Measurements from ENCODE around the gene C1GALT1. TPM values are rescaled to one million over a fixed set of nuclear protein-coding genes. Genes with fewer than 3 reads are reported as not detected.
"Not testable (repeated sequence)": the region's sequence is repeated elsewhere in the genome, so short reads cannot be mapped to it uniquely, and the experiment has no call there.

Gene C1GALT1
- total RNA-seq, 1 donor from 2014 or later = 63.4 TPM

DNA sequence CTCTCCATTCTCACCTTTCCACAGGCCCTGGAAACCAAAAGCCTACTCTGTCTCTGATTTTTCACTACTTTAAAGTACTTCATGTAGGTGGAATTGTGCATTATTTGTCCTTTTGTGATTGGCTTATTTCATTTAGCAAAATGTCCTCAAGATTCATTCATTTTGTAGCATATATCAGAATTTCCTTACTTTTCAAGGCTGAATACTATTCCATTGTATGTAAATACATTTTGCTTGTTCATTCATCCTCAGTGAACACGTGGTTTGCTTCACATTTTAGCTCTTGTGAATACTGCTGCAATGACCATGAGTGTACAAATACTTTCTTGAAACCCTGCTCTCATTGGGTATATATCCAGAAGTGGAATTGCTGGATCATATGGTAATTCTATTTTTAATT, 8.8 kb downstream of the C1GALT1 start:
- Mint-ChIP-seq H3K4me3 (ENCODE audit: low read depth) (no peak overlapping the region), H3K36me3 (ENCODE audit: insufficient read depth) (peaks cover 44% of the 10 kb centered on the region), H3K9me3 (ENCODE audit: low read depth) (peaks cover 31% of the 10 kb centered on the region), H3K27ac (no peak overlapping the region), H3K27me3 (no peaks in the 10 kb centered on the region), H3K4me1 (ENCODE audit: low read depth) (peaks cover 17% of the 10 kb centered on the region)
- DNase-seq (ENCODE audit: low spot score, unreplicated experiment) = no peak
- TF ChIP-seq, protein P1, sequence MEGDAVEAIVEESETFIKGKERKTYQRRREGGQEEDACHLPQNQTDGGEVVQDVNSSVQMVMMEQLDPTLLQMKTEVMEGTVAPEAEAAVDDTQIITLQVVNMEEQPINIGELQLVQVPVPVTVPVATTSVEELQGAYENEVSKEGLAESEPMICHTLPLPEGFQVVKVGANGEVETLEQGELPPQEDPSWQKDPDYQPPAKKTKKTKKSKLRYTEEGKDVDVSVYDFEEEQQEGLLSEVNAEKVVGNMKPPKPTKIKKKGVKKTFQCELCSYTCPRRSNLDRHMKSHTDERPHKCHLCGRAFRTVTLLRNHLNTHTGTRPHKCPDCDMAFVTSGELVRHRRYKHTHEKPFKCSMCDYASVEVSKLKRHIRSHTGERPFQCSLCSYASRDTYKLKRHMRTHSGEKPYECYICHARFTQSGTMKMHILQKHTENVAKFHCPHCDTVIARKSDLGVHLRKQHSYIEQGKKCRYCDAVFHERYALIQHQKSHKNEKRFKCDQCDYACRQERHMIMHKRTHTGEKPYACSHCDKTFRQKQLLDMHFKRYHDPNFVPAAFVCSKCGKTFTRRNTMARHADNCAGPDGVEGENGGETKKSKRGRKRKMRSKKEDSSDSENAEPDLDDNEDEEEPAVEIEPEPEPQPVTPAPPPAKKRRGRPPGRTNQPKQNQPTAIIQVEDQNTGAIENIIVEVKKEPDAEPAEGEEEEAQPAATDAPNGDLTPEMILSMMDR (IDR thresholded peaks at IDR 0.05; ENCODE audit: unreplicated experiment) = no peak

DNA sequence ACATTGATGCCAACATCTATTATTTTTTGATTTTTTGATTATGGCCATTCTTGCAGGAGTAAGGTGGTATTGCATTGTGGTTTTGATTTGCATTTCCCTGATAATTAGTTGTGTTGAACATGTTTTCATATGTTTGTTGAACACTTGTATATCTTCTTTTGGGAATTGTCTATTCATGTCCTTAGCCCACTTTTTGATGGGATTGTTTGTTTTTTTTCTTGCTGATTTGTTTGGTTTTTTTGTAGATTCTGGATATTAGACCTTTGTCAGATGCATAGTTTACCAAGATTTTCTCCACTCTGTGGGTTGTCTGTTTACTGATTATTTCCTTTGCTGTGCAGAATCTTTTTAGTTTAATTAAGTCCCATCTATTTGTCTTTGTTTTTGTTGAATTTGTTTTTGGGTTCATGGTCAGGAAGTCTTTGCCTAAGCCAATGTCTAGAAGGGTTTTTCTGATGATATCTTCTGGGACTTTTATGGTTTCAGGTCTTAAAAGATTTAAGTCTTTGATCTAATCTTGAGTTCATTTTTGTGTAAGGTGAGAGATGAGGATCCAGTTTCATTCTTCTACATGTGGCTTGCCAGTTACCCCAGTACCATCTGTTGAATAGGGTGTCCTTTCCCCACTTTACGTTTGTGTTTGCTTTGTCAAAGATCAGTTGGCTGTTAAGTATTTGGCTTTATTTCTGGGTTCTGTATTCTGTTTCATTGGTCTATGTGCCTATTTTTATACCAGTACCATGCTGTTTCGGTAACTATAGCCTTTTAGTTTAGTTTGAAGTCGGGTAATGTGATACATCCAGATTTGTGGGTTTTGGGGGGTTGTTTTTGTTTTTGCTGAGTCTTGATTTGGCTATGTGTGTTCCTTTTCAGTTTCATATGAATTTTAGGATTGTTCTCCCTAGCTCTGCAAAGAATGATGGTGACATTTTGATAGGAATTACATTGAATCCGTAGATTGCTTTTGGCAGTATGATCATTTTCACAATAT, 10.7 kb downstream of the C1GALT1 start:
- not testable (repeated sequence) for H3K27me3 Mint-ChIP-seq; H3K27ac Mint-ChIP-seq; DNase-seq (ENCODE audit: low spot score, unreplicated experiment); H3K4me3 Mint-ChIP-seq (ENCODE audit: low read depth)
- peaks cover 16% of the 10 kb centered on the region for H3K4me1 Mint-ChIP-seq (ENCODE audit: low read depth)
- H3K36me3 Mint-ChIP-seq (ENCODE audit: insufficient read depth) = peaks cover 58% of the 10 kb centered on the region
- H3K9me3 Mint-ChIP-seq (ENCODE audit: low read depth) = peaks cover 35% of the 10 kb centered on the region

DNA sequence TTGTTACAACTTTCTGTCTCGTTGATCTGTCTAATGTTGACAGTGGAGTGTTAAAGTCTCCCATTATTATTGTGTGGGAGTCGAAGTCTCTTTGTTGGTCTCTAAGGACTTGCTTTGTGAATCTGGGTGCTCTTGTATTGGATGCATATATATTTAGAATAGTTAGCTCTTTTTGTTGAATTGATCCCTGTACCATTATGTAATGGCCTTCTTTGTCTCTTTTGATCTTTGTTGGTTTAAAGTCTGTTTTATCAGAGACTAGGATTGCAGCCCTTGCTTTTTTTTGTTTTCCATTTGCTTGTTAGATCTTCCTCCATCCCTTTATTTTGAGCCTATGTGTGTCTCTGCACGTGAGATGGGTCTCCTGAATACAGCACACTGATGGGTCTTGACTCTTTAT, 17.2 kb downstream of the C1GALT1 start:
- peaks cover 19% of the 10 kb centered on the region for H3K4me1 Mint-ChIP-seq (ENCODE audit: low read depth)
- H3K27ac Mint-ChIP-seq = peak overlapping the region; percentile 29
- H3K4me3 Mint-ChIP-seq (ENCODE audit: low read depth); H3K27me3 Mint-ChIP-seq; DNase-seq (ENCODE audit: low spot score, unreplicated experiment): not testable (repeated sequence)
- H3K36me3 Mint-ChIP-seq (ENCODE audit: insufficient read depth) = peaks cover 67% of the 10 kb centered on the region
- peaks cover 41% of the 10 kb centered on the region for H3K9me3 Mint-ChIP-seq (ENCODE audit: low read depth)

DNA sequence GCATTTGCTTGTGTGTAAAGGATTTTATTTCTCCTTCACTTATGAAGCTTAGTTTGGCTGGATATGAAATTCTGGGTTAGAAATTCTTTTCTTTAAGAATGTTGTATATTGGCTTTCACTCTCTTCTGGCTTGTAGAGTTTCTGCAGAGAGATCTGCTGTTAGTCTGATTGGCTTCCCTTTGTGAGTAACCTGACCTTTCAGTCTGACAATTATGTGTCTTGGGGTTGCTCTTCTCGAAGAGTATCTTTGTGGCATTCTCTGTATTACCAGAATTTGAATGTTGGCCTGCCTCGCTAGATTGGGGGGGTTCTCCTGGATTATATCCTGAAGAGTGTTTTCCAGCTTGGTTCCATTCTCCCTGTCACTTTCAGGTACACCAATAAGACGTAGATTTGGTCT, 17.9 kb downstream of the C1GALT1 start:
- not testable (repeated sequence) for DNase-seq (ENCODE audit: low spot score, unreplicated experiment); H3K27ac Mint-ChIP-seq; H3K27me3 Mint-ChIP-seq; H3K4me3 Mint-ChIP-seq (ENCODE audit: low read depth)
- H3K36me3 Mint-ChIP-seq (ENCODE audit: insufficient read depth) = peaks cover 62% of the 10 kb centered on the region
- H3K9me3 Mint-ChIP-seq (ENCODE audit: low read depth) = peaks cover 37% of the 10 kb centered on the region
- peaks cover 15% of the 10 kb centered on the region for H3K4me1 Mint-ChIP-seq (ENCODE audit: low read depth)

DNA sequence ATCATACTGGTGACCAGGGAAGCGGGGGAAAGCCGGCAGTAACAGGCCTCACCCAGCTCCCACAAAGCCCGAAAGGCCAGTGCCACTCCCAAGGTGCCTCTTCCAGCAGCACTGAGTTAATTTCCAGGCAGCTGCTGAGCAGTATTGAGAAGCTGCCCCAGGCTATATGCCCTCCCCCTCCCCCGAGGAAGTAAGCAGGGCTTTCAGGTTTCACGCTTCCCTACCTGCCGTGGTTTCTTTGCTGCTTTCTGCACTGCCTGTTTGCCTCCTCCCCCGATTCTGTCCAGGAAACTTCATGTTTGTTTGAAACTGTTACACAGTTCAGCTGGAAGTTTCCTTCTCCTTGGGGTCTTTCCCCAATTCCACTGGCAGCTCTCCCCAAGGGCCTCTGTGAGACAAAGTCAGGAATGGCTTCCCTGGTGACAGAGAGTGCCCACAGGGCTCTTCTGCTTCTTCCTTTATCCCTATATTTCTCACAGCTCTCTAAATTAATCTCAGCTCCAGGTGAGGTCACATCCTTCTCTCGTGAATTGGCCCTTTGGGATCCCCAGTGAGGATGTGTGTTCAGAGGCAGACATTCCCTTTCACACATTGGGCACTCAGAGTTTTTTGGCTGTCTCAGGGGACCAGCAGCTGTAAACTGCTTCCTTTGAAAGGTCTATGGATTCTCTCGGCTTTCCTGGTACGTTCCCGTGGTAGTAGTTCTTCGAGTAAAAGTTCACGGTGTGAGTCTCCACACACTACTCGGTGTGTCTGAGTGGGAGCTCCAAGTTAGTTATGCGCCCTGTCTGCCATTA, 19.4 kb downstream of the C1GALT1 start:
- H3K4me3 Mint-ChIP-seq (ENCODE audit: low read depth) = no peak overlapping the region
- no peak for DNase-seq (ENCODE audit: low spot score, unreplicated experiment)

DNA sequence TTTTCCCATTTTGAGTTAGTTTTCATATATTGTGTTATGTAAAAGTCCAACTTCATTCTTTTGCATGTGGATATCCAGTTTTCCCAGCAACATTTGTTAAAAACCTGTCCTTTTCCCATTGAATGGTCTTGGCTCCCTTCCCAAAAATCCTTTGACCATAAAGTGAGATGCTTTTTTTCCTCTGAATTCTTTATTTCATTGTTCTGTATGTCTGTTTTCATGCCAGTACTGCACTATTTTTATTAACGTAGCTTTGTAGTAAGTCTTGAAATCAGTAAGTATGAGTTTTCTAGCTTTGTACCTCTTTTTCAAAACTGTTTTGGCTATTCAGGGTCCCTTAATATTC, 20.0 kb downstream of the C1GALT1 start:
- H3K4me1 Mint-ChIP-seq (ENCODE audit: low read depth) = peaks cover 16% of the 10 kb centered on the region
- TF ChIP-seq, protein P1 (IDR thresholded peaks at IDR 0.05; ENCODE audit: unreplicated experiment) = no peak
- no peak for DNase-seq (ENCODE audit: low spot score, unreplicated experiment)
- peaks cover 52% of the 10 kb centered on the region for H3K36me3 Mint-ChIP-seq (ENCODE audit: insufficient read depth)
- no peaks in the 10 kb centered on the region for H3K27me3 Mint-ChIP-seq
- H3K4me3 Mint-ChIP-seq (ENCODE audit: low read depth) = no peak overlapping the region
- H3K27ac Mint-ChIP-seq = peak overlapping the region; percentile 89
- H3K9me3 Mint-ChIP-seq (ENCODE audit: low read depth) = peaks cover 32% of the 10 kb centered on the region

More for the DNA sequence above, 19.4 kb downstream of the C1GALT1 start:
- peaks cover 29% of the 10 kb centered on the region for H3K9me3 Mint-ChIP-seq (ENCODE audit: low read depth)
- H3K36me3 Mint-ChIP-seq (ENCODE audit: insufficient read depth) = peaks cover 52% of the 10 kb centered on the region
- no peaks in the 10 kb centered on the region for H3K27me3 Mint-ChIP-seq
- H3K27ac Mint-ChIP-seq = peak overlapping the region; percentile 89
- peaks cover 12% of the 10 kb centered on the region for H3K4me1 Mint-ChIP-seq (ENCODE audit: low read depth)
- TF ChIP-seq, protein P1 (IDR thresholded peaks at IDR 0.05; ENCODE audit: unreplicated experiment) = no peak
